HG03521 (cell line): ENCODE data around the gene RNF150.
A peak's percentile ranks its signal among the peaks of the same experiment; 100 is the strongest.
"Not testable (repeated sequence)": the region's sequence is repeated elsewhere in the genome, so short reads cannot be mapped to it uniquely, and the experiment has no call there.

Source experiments
- ATAC-seq: cut with Tn5 transposase; IDR thresholded peaks from one replicate; pipeline ENCODE4 v1.9.1; 2021; ENCODE audit warnings: mild to moderate bottlenecking, moderate library complexity; ENCODE audit not compliant: unreplicated experiment

RNF150 gene

DNA sequence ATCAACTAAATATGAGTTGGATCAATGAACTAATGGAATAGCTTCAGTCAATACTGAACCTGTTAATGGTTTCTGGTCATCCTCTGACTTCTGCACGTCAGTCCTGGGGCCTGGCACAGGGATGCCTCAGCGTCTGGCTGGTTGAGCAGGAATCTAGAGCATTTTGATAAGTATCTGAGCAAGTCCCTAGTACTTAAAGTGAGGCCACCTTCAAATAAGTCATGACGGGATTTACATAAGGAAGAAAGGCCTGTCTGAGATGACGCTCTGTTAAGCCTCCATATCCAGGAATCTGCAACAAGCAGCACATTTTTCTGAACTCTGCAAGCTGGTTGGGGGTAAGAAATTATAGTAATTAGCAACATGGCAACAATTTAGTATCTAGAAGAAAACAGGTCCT lies 293.9 kb downstream of the RNF150 start:
- ATAC-seq: no peak

DNA sequence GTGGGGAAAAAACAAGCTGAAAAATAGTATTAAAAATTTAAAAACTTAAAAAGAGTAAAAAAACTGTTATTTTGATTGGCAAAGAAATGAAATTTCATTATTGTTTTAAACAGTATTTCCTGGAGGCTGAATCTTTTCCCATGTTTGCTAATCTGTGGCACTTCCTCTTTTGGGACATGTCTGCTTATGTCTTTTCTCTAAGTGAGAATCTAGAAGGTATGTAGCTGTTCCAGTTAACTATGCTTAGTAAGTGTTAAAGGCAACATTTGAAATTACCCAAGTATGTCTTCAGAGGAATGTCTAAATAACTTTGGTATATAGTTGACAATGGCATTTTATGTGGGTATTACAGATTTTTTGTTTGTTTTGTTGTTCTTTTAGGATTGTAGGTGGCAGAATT lies 295.5 kb downstream of the RNF150 start:
- no peak for ATAC-seq

DNA sequence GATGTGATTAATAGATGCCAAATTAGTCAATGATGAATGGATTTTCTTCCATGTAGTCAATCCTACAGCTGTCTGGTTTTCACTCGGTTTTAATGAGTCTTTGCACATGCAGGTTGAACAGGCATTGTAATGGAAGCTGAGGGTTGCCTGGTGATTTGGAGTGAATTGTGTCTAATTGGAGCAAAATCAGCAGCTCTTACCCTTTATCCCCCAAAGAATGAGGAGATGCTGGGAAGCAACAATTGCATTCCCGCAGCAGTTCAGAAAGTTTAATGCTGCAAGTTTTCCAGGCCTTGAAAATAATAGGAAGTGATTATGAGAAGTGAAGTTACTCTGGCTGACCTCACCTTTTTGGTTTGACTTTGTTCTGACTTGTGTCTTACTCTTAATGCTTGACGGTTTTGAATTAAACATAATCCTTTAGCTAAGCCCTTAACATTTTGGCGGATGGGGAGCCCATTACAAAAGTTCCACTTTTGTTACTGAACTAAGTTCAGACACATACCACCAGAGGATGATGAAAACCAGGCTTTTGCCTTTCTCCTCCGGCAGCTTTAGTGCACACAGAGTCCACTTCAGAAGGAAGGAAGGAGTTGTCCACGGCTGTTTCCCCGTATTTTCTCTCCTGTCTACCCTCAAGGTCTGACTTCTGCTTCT lies 298.3 kb downstream of the RNF150 start:
- no peak for ATAC-seq

- no peak for ATAC-seq
These were observed 300.0 kb downstream of the RNF150 start for GRCh38 chr4:140833280-140833679.

- ATAC-seq: peak; percentile 85
These were observed 303.4 kb downstream of the RNF150 start for GRCh38 chr4:140829825-140830224.

DNA sequence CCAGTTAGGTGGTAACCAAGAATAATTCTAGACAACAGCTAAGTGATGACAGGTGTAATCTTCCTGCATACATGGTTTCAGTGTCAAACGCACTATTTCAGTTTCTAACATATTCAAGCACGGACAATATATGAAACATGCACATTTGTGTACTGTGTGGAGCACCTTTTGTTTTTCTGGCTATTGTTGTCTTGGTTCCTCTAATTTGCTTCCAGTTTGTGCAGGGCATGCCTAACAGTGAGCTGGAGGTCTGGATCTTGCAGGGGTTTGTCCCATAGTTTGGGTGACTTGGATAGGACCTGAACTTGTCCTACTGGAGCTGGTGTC lies 306.6 kb downstream of the RNF150 start:
- ATAC-seq: no peak

GRCh38 chr4:140820520-140820919 lies 312.7 kb downstream of the RNF150 start:
- not testable (repeated sequence) for ATAC-seq

GRCh38 chr4:140819610-140820009 lies 313.7 kb downstream of the RNF150 start:
- ATAC-seq: no peak

- no peak for ATAC-seq
These were observed 314.8 kb downstream of the RNF150 start for GRCh38 chr4:140818433-140818832.

DNA sequence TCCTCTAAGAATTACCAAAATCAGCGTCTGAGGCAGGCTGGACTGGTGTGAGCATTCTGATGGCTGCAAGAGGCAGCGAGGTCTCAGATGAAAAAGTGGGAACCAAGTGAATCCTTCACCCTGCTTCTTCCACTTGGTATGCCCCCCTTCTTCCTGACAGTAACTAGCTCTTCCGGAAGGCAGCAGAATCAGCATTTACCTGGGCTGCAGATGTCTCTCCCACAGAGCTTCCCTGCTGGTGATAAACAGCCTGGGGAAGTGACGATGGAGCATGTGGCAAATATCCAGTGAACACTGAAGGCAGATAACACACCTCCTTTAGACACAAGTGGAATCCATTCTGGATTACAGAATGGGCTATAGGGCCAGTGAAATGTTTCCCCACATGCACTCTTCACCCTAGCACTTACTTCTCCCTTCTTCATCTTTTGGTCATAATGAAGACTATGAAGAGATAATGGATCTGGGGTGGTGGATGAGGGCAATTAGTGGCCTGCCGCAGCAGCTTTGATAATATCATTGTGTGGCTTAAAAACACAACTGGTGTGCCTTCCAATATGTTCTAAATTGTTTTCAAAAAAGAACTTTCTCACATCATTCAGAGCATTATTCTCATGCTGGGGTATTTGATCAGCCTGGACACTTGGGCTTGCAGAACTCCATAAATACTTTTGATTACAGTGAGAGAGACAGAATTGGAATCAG lies 316.3 kb downstream of the RNF150 start:
- ATAC-seq: no peak

- ATAC-seq: no peak
These were observed 319.5 kb downstream of the RNF150 start for GRCh38 chr4:140813804-140814203.

- ATAC-seq: no peak
These were observed 320.4 kb downstream of the RNF150 start for GRCh38 chr4:140812916-140813315.

- ATAC-seq: no peak
These were observed 321.8 kb downstream of the RNF150 start for GRCh38 chr4:140811429-140811828.

DNA sequence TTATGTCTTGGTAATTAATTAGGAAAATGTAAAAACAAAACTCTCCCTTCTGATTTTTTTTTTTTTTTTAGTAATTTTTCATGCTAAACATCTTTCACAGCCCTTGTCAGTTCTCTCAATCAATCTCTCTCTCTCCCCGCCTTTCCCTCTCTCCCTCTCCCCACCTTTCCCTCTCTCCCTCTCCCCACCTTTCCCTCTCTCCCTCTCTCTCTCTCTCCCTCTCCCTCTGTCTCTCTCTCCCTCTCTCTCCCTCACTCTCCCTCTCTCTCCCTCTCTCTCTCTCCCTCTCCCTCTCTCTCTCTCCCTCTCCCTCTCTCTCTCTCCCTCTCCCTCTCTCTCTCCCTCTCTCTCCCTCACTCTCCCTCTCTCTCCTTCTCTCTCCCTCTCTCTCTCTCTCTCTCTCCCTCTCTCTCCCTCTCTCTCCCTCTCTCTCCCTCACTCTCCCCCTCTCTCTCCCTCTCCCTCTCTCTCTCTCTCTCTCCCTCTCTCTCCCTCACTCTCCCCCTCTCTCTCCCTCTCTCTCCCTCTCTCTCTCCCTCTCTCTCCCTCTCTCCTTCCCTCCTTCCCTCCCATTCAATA lies 322.6 kb downstream of the RNF150 start:
- ATAC-seq: not testable (repeated sequence)
